ENCODE data around the gene TMSB4X.
"Not testable (repeated sequence)": the region's sequence is repeated elsewhere in the genome, so short reads cannot be mapped to it uniquely, and the experiment has no call there.

The TMSB4X gene

DNA sequence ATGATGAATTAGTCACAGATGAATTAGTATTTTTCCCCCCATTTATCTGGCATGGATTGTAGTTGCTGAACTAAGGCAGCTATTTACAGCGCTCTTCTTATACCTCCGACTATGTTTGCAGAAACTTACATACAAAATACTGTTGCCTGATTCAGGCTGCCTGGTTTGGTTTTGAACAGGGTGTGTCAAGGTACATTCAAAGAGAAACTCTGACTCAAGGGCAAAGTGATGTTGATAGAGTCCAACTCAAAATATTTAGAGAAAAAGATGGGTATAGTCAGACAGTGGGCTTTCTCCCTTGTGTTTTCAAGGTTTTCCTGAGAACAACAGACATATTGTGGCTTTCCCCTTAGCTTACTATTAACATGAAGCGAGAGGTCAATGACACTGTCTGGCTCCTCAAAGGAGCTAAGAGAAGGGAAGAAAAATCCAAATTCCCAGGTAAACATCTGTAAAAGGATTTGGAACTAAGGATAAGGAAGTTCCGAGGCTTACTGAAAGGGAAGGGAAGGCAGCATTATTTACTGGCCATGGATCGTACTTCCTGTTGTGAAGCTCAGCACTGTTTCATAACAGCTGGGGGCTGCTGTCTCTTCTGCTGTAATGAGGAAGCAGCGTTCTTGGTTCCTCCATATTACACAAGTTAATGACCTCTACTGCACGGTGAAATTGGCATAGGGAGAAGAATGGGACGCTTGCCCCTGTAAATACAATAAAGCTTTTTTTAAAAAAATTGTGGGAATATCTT lies 38.6 kb downstream of the TMSB4X start:
- Histone ChIP-seq H3K4me3 (no peak overlapping the region), H3K27ac (peak overlapping the region in 12 of 21 experiments; percentile 18 to 80 (median 55))

DNA sequence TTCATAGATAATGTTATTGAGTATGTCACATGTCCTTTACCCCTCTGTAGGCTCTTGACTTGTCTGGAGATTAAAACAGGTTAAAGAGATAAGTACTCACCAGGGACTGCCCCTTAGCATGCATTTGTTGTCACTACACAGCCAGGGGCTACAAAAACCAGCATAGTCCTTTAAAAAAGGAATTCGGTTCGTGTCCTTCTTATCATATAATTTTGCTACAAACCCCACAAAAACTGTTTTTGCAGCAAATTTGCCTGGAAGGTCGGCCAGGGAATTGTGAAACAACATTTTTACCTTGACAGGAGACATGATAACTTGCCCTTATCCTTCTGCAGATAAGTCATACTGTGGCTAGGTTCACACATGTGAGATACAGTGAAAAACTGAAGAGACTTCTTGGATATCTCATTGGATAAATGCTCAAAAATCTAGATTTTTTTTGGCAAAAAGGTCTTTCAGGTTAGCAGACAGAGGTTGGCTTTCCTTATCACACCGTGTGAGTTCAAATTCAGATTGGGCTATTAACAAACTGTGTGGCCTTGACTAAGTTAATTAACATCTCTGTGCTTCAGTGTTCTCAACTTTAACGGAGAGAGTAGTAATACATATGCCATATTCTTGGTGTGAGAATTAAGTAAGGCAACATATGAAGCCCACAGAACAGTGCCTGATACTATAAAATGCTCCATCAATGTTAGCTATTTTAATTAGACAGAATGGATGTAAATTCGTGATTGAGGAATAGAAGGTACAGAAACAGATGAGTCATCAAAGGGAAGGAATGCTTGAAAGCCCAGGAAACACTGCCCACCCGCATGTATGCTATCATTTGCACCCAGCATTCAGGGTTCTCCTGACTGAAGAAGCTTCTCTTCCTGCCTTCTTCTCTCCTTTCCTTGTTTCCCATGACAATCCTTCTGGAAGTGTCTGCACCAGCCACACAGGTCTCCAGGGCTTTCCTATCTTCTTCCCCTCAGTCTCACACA lies 39.5 kb downstream of the TMSB4X start:
- Histone ChIP-seq H3K4me3 (no peak overlapping the region), H3K27ac (peak overlapping the region in 11 of 21 experiments; percentile 34 to 80 (median 60))

DNA sequence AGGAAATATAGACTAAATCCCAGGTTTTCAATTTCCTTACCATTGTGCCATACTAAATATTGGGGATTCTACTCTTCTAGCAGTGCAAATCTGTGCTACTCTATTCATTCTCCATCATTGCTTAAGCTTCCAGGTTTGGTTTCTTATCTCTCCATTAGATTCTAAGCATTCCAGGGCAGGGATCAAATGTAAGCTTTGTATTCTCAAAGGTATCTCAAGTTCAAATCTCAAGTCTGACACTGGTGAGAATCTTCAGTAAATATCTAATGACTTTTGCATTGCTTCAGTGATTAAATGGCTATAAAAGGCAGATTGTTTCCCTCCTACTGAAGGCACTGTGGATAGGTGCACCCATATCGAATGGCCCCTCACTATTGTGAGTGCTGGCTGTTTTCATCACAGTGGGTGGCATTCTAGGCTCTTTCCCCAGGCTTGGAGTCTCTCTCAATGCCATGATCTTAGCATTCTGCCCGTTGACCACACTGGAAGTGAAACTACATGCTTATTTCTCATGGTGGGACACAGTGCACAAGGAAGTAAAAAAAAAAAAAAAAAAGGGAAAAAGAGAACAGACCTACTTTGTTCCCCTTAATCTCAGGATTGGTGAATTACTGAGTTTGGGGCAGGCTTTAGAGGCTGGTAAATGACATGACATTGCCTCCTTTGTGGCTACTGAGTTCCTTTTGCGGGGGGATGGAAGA lies 40.8 kb downstream of the TMSB4X start:
- Histone ChIP-seq H3K4me3 (no peak overlapping the region), H3K27ac (peak overlapping the region in 3 of 21 experiments; percentile 17 to 80 (median 58))

- H3K27ac ChIP-seq, result peak overlapping the region in 2 of 21 experiments; percentile 50 to 58
- not testable (repeated sequence) for H3K4me3 ChIP-seq
Observed at GRCh38 chrX:13016731-13017130, 41.8 kb downstream of the TMSB4X start.

- Histone ChIP-seq H3K4me3 (no peak overlapping the region), H3K27ac (no peak overlapping the region)
Observed at GRCh38 chrX:13022926-13023325, 48.0 kb downstream of the TMSB4X start.

DNA sequence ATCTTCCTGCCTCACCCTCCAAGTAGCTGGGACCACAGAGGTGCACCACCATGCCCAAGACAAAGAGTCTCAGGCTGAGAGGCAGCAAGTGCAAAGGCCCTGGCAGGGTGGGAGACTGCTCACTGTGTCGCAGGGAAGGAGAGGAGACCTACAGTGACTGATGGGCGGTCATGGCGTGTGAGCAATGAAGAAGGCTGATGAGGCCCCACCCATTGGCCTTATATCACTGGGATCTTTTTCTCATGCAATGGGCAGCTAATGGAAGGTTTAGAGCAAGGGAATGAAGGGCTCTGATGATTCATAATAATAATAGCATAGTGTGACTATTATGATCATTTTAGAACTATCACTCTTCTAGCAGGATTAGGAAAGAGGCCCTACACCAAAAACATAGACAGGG lies 48.7 kb downstream of the TMSB4X start:
- no peak overlapping the region for H3K4me3 ChIP-seq
- H3K27ac ChIP-seq, result peak overlapping the region in 1 of 21 experiments; percentile 35

DNA sequence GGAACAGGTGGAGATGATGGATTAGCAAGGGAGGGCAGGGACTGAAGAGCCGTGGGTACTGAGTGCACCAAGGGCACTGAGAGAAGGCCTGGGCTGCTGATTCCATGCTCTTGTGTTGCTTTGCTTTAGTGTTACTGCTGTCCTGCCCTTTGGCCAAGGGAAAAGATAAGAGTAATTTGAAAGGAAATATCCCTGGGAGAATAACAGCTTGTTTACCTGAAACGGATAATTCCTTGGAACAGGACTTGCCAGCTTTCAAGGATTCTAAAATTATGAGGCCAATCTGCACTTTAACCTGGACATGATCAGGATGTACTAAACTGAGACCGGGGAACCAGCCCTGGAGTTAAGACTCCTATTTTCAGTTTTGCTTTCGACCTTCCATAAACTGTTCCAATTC lies 49.1 kb downstream of the TMSB4X start:
- H3K27ac ChIP-seq, result peak overlapping the region in 1 of 21 experiments; percentile 35
- no peak overlapping the region for H3K4me3 ChIP-seq

DNA sequence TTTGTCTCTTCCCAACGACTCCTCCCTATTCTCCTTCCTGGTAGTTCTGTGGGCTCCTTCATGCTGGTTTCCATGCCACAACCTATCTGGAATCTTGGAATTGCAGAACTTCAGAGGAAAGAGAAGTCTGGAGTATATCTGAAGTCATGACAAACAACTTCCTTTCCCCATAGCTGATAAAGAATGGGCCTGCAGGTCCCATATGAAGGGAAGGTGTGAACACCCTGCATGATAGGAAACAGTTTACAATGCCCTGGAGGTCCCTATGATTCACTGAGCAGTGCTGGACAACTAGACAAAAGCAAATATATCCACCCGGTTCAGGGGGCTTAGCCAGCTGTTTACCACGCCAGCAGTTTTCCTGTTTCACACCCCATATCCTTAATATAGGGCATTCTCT lies 50.1 kb downstream of the TMSB4X start:
- Histone ChIP-seq H3K27ac (peak overlapping the region in 1 of 21 experiments; percentile 65), H3K4me3 (no peak overlapping the region)

Measured in skin epidermis (tissue), 12 donors.